ENCODE data around the gene CACFD1. TPM values are rescaled to one million over a fixed set of nuclear protein-coding genes. Genes with fewer than 3 reads are reported as not detected.

Gene CACFD1
- total RNA-seq, 4 donors from 2014 or later, result 6.8 to 11.6 (median 9.4) TPM

DNA sequence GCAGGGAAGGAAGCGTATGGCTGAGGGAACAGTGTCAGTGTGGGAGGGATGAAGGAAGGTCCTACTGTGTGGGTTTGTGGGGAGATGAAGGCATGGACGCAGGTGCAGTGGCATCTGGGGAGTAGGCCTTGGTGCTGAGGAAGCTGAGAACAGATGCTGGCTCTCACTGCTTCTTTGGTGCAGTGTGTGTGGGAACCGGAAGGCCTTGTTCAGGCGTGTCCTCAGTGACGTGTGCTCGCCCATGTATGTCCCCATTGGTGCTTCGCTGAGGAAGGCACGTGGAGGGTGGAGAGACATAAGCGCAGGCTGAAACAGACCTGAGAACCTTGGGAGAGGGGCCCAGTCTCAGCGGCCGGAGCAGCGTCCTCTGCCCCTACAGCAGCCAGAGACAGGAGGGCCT, 18.9 kb upstream of the CACFD1 start:
- H3K27me3 ChIP-seq, result no peaks in the 10 kb centered on the region
- H3K4me3 ChIP-seq, result no peak overlapping the region
- no peaks in the 10 kb centered on the region for H3K36me3 ChIP-seq
- no peaks in the 10 kb centered on the region for H3K4me1 ChIP-seq
- 73% methylated on average over 12 of the region's 12 CpGs for WGBS
- H3K27ac ChIP-seq, result no peak overlapping the region
- no peak for TF ChIP-seq POLR2A (IDR thresholded peaks at IDR 0.05)
- no peak for TF ChIP-seq EP300 (IDR thresholded peaks at IDR 0.05)
- no peak for TF ChIP-seq POLR2AphosphoS5 (IDR thresholded peaks at IDR 0.05)
- TF ChIP-seq, protein P1, sequence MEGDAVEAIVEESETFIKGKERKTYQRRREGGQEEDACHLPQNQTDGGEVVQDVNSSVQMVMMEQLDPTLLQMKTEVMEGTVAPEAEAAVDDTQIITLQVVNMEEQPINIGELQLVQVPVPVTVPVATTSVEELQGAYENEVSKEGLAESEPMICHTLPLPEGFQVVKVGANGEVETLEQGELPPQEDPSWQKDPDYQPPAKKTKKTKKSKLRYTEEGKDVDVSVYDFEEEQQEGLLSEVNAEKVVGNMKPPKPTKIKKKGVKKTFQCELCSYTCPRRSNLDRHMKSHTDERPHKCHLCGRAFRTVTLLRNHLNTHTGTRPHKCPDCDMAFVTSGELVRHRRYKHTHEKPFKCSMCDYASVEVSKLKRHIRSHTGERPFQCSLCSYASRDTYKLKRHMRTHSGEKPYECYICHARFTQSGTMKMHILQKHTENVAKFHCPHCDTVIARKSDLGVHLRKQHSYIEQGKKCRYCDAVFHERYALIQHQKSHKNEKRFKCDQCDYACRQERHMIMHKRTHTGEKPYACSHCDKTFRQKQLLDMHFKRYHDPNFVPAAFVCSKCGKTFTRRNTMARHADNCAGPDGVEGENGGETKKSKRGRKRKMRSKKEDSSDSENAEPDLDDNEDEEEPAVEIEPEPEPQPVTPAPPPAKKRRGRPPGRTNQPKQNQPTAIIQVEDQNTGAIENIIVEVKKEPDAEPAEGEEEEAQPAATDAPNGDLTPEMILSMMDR (IDR thresholded peaks at IDR 0.05), result no peak
- no peak for DNase-seq (ENCODE audit: low spot score in 2 of 2)
- H3K9me3 ChIP-seq, result no peaks in the 10 kb centered on the region

DNA sequence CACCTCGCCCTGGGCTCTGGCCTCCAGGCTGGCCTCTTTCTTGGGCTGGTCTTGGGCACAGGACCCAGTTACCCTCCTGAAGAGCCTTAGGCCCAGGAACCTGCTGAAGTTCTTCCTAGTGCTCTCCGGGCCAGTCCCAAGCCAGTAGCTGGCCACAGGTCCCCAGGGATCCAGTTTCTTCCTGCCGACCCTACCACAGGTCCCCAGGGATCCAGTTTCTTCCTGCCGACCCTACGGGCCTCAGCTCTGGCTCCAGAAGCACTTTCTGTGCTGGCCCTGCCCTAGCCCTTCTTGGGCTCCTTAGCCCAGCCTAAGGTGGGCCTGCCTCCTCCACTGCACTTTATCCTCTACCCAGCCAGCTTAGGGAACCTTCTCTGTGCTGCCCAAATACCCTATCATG, 18.2 kb upstream of the CACFD1 start:
- no peaks in the 10 kb centered on the region for H3K27me3 ChIP-seq
- no peak overlapping the region for H3K27ac ChIP-seq
- no peak overlapping the region for H3K4me3 ChIP-seq
- no peaks in the 10 kb centered on the region for H3K9me3 ChIP-seq
- 64% methylated on average over 4 of the region's 5 CpGs for WGBS
- H3K36me3 ChIP-seq, result no peaks in the 10 kb centered on the region
- no peaks in the 10 kb centered on the region for H3K4me1 ChIP-seq
- no peak for TF ChIP-seq POLR2AphosphoS5 (IDR thresholded peaks at IDR 0.05)
- TF ChIP-seq EP300 (IDR thresholded peaks at IDR 0.05), result no peak
- TF ChIP-seq, protein P1 (IDR thresholded peaks at IDR 0.05), result no peak
- TF ChIP-seq POLR2A (IDR thresholded peaks at IDR 0.05), result no peak
- DNase-seq (ENCODE audit: low spot score in 2 of 2), result no peak

DNA sequence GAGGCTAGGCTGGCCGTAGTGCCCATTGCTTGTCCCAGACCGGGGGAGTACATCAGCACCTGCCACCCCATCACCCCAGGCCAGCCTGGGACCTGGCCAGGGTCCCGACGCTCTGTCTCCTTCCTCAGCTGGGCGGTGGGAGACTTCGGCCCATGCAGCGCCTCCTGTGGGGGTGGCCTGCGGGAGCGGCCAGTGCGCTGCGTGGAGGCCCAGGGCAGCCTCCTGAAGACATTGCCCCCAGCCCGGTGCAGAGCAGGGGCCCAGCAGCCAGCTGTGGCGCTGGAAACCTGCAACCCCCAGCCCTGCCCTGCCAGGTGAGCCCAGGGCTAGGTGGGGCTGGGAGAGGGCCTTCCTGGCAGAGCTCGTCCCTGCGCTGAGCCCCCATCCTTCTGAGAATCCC, 16.5 kb upstream of the CACFD1 start:
- TF ChIP-seq POLR2AphosphoS5 (IDR thresholded peaks at IDR 0.05), result no peak
- no peak for TF ChIP-seq EP300 (IDR thresholded peaks at IDR 0.05)
- TF ChIP-seq POLR2A (IDR thresholded peaks at IDR 0.05), result no peak
- TF ChIP-seq, protein P1 (IDR thresholded peaks at IDR 0.05), result no peak
- no peaks in the 10 kb centered on the region for H3K36me3 ChIP-seq
- no peaks in the 10 kb centered on the region for H3K27me3 ChIP-seq
- no peaks in the 10 kb centered on the region for H3K9me3 ChIP-seq
- no peak for DNase-seq (ENCODE audit: low spot score in 2 of 2)
- H3K4me3 ChIP-seq, result no peak overlapping the region
- no CpG with 5 or more reads among the region's 15 CpGs for whole genome bisulfite sequencing
- no peaks in the 10 kb centered on the region for H3K4me1 ChIP-seq
- H3K27ac ChIP-seq, result no peak overlapping the region

DNA sequence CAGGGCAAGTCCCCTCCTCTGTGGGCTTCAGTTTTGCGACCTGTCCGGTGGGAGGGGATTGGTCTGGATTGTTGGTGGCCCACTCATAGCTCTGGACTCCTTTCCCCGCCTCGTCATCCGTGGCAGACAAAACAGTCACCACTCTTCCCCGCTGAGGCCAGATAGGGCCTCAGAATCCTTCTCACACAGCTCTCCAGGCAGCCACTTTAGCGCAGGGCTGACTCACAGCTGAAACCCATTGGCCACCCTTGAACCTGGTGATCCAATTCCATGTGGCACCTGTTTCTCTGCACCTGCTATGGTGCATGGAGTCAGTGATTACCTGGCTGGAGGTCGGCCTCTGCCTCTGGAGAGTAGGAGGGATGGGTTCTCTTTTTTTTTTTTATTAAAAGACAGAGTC, 15.8 kb upstream of the CACFD1 start:
- Histone ChIP-seq H3K27me3 (no peaks in the 10 kb centered on the region), H3K4me3 (no peak overlapping the region), H3K36me3 (no peaks in the 10 kb centered on the region), H3K9me3 (no peaks in the 10 kb centered on the region), H3K27ac (no peak overlapping the region), H3K4me1 (no peaks in the 10 kb centered on the region)
- no peak for TF ChIP-seq POLR2AphosphoS5 (IDR thresholded peaks at IDR 0.05)
- no peak for TF ChIP-seq POLR2A (IDR thresholded peaks at IDR 0.05)
- no peak for TF ChIP-seq EP300 (IDR thresholded peaks at IDR 0.05)
- TF ChIP-seq, protein P1 (IDR thresholded peaks at IDR 0.05), result no peak
- no peak for DNase-seq (ENCODE audit: low spot score in 2 of 2)
- WGBS, result 86% methylated on average over 8 of the region's 8 CpGs

DNA sequence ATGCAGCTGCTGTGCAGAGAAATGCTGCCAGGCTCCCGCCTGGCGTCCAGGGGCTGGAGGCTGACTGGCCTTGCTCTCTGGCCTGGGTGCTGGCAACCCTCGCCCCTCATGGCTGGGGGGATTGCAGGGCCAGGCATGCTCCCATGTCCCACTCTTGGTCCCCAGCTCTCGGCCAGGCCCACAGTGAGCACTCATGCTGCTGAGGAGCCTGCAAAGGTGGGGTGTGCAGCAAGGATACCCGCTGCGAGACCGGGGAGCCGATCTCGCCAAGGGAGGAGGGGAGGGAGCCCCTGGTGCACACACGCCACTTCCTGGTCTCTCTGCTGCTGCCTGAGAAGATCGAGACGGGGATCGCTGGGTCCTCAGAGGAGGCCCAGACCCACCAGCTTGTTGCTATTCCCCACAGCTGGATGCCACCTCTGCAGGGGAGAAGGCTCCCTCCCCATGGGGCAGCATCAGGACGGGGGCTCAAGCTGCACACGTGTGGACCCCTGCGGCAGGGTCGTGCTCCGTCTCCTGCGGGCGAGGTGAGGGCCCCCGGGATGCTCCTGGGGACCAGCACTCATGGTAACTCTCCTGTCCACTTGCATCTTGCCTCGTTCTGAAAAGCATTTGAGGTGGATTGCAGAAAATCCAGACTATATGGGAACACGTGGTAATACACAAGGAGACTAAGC, 14.3 kb upstream of the CACFD1 start:
- DNase-seq (ENCODE audit: low spot score in 2 of 2), result no peak
- no peaks in the 10 kb centered on the region for H3K27me3 ChIP-seq
- no peaks in the 10 kb centered on the region for H3K36me3 ChIP-seq
- H3K27ac ChIP-seq, result no peak overlapping the region
- H3K9me3 ChIP-seq, result no peaks in the 10 kb centered on the region
- 72% methylated on average over 7 of the region's 23 CpGs for WGBS
- no peaks in the 10 kb centered on the region for H3K4me1 ChIP-seq
- H3K4me3 ChIP-seq, result no peak overlapping the region
- TF ChIP-seq POLR2AphosphoS5 (IDR thresholded peaks at IDR 0.05) (no peak), POLR2A (IDR thresholded peaks at IDR 0.05) (no peak), EP300 (IDR thresholded peaks at IDR 0.05) (no peak)
- TF ChIP-seq, protein P1 (IDR thresholded peaks at IDR 0.05), result no peak
